ENCODE measurements around the gene CDON.

Gene CDON

DNA sequence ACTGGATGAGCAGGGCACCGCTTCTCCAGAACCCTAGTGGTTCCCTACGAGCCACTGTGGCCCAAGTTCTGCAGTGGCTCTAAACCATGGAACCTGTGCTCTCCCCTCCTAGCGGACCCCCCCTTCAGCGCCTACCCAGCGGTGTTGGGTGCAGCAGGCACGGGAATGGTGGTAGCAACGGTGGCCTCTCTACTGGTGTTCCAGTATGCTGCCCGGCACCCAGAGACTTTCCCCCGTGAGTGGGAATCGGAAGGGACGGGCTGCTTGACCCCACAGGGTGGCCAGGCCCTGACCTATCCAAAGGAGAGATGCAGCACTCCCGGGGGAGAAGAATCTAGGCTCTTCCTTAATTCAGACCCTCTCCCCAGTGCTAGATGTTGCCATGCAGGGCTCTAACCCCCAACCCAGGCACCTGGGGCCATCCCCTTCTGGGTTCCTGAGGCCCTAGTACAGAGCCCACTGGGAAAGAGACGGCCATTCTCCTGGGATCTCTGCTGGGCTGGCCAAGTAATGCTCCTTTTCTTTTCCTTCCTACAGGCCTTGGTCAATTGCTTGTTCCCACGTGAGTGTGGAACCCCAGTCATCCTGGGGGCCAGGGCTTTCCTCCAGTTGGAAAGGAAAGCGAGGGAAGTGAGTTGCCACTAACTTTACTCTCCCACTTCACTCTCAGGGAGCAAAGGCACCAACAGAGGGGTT is 107.6 kb downstream of the CDON start:
- DNase-seq = no peak

- no peak for DNase-seq
Measured at GRCh38 chr11:125954123-125954944, 108.3 kb downstream of the CDON start.

DNA sequence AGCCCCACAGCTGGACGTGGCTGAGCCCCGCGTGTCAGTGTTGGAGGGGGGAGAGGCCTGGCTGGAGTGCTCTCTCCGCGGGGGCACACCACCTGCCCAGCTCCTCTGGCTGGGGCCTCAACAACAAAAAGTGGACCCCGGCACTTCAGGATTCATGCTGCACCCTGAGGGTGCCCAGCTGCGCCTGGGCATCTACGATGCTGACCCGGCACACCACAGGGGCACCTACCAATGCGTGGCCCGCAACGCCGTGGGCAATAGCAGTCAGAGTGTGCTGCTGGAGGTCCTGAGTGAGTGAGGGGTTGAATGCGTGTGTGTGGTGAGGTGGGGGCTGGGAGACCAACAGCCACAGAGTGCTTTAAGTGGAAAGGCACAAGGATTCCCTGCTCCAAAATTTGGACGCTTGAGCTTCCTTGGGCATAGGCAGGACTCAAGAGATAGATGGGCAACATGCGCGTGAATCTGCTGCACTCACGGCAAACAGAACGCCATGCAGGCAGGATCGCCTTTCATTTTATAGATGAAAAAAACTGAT is 109.2 kb downstream of the CDON start:
- DNase-seq = no peak

DNA sequence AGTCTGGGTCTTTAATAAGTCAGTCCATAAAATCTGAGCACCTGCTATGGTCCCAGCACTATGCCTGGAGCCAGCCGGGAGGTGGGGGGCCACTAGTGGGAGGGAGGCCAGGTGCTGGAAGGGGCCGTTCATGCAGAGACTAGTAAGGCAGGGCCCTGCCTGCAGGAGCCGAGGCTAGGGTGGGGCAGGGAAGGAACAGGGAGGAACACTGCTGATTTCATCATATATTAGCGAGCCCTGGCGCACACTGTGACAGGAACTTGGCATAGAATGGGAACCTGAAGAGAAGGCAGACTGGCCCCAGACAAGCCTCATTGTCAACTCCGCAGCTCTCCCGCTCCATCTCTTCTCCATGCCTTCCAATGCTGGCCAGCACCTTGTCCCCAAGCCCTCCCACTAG is 109.7 kb downstream of the CDON start:
- DNase-seq = peak; percentile 38

- no peak for DNase-seq
Measured at GRCh38 chr11:125952559-125952958, 110.1 kb downstream of the CDON start.

- DNase-seq = no peak
Measured at GRCh38 chr11:125951731-125952130, 110.9 kb downstream of the CDON start.

DNA sequence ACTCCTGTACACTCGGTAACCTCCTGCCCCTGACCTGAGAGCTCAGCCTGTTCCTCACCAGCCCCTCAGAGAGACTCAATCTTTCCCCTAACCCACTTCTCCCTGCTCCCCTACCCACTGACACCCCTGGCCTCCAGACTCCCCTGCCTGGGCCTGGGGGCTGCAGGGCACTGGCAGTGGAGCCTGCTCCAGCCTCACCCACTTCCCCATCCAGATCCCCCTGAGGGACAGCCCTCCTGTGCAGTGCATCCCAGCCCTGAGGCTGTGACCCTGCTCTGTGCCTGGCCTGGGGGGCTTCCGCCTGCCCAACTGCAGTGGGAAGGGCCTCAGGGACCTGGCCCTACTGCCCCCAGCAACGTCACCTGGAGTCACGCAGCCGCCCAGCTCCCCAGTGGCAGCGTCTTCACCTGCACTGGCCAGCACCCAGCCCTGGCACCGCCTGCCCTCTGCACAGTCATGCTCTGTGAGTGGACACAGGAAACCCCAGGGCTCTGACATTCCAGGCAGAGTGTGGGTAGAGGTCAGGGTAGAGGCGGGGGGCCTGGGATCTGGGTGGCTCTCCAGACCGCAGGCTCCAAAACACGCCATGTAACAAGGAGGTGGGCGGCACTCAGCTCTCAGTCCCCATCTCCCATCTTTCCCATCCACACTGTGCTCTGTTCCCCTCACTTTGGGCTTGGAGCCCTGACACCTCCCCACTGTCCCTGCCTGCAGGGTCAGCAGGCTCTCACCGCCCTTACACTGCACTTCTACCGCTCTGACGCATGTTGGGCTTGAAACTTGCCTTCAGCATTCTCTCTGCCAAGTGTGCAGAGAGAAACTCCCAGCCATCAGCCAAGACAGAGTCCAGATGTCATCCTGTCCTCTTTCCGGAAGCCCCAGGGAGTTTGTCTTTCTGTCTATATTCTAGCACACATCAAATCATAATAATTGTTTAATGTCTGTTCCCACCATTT is 111.7 kb downstream of the CDON start:
- DNase-seq = peak; percentile 50

- DNase-seq = no peak
Measured at GRCh38 chr11:125950178-125950490, 112.5 kb downstream of the CDON start.

- no peak for DNase-seq
Measured at GRCh38 chr11:125949271-125950177, 113.1 kb downstream of the CDON start.

- DNase-seq = no peak
Measured at GRCh38 chr11:125948278-125949051, 114.2 kb downstream of the CDON start.

DNA sequence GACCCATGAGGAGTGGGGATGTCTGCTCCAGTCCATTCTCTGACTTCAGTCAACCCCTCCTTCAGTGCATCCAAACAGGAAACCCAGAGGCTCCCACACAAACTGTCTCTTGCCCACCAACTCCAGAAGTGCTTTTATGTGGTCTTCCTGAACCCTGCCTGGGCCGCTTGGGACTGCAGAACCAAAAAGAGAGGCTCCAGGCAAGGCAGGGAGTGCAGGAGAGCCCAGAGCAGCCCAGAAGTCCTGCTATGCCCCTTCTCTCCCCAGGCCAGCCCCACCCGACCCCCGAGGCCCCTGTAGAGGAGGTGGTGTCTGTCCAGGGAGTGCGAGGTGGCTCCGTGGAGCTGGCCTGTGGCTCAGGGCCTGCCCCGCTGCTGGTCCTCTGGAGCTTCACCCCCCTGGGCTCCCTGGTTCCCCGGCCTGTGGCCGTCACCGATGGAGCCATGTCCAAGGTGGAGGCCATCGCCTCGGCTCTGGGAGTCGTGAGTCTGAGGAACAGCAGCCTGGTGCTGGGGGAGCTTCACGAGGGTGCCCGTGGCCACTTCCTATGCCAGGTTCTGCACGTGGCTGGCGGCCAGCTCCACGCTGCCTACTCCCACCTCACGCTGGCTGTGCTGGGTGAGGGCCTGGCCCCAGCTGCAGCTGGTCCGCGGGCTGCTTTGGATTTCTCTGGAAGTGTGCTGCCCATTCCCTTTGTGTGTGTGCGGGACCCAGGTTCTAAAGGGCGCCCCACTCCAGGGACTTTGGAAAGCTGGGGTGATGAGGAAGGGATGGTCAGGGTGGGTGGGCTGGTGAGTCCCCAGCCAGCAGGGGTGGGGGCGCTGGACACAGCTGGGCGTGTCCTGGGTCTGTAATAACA is 115.0 kb downstream of the CDON start:
- no peak for DNase-seq

DNA sequence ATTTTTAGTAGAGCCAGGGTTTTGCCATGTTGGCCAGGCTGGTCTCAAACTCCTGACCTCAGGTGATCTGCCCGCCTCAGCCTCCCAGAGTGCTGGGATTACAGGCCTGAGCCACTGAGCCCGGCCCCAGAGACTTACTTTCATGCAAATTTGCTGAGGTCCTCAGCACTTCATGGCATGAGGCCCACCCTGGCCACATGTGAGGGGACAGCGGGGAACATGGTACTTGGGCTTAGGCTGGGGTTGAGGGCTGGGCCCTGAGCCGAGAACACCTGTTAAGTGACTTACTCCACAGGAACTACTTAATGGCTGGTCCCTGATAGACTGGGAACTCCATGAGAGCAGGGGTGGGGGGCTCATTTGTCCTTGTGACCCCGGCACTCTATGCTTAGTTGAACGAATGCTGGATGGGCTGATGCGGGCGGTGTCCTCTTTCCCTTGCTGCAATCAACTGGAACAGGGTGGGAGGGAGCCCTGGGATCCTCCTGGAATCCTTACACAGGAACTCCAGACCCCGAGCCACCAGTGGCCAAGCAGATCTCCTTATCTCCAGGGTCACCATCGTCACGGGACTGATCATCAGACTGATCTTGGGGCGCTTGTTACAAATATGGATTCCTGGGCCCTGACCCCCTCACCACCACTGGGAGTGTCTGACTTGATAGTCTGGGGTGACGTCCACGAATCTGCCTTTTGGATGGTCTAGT is 115.8 kb downstream of the CDON start:
- DNase-seq = no peak

GRCh38 chr11:125945797-125946520 is 116.7 kb downstream of the CDON start, which contains the start of gene VSIG10L2:
TSS of gene VSIG10L2 (plus strand) at chr11:125946044. CDS start at chr11:125946056, 12 bp downstream.
- DNase-seq = no peak

DNA sequence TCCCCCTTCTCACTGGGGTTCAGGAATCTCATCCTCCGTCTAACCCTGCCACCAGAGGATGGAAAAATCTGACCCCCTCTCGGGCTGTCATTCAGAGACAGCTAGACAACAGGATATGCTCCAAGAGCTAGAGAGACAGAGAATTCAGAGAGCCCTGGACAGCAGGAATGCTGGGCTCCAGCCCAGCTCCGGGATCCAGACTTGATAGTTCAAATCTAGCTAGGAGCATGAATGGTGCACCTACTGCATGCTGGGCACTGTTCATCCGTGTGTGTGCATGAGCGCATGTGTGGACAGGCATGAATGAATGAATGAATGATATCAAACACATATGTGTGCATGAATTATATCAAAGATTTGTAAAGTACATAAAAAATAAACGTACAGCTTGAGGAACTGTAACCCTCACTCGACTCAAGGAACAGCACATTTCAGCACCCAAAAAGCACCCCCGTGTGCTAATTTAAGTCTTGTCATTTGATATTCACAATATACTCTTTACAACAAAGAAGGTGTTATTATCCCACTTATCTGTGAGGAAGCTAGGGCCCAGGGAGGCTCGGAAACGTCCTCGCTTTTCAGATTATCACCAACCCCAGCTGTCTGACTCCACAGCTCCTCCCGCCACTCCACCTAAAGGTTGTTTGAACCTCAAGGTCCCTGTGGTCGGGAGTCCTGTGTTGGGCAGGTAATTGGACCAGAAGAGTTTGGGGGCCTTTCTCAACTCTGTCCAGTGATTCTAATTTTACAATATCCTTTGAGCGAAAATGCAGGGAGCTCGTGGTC is 117.5 kb downstream of the CDON start:
- DNase-seq = no peak

- no peak for DNase-seq
Measured at GRCh38 chr11:125944350-125945010, 118.2 kb downstream of the CDON start.

DNA sequence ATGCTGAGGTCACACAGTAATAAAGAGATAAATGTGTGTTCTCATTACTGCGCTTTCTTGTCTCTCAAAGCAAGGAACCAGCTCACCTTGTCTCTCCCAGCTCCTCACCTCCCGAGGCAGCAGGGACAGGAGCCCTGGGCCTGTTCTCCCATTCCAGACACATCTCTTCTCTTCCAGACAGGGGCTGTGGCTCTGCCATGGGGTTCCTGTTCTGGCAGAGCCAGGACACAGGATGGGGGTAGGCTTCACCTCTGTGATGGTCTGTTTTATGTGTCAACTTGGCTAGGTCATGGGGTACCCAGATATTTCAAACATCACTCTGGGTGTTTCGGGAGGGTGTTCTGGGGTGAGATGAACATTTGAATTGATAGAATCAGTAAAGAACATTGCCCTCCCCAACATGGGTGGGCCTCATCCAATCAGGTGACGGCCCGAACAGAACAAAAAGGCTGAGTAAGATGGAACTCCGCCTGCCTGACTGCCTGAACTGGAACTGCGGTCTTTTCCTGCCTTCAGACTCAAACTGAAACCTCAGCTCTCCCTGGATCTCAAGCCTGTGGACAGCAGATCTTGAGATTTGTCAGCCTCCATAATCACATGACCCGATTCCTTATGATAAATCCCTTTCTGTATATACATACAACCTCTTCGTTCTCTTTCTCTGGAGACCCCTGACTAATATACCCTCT is 118.9 kb downstream of the CDON start:
- no peak for DNase-seq

Data from eye (tissue), 1 donor.